SU-DHL-6 (cell line): ENCODE measurements around the gene ONECUT3.

Experiments used
- EZH2phosphoT487 ChIP-seq: fragments of 200-600 bp; sonication (generic), shearing (Covaris generic); conservative IDR thresholded peaks from 2 replicates; pipeline ENCODE4 v1.6.1; 2018; ENCODE audit warnings: mild to moderate bottlenecking, antibody characterized with exemption, low read length, moderate library complexity, mixed read lengths
- TF ChIP-seq, protein P1 (sequence below): fragments of 200-600 bp; sonication (generic); IDR thresholded peaks from one replicate; pipeline ENCODE4 v1.5.1; 2017; ENCODE audit warnings: antibody characterized with exemption, mild to moderate bottlenecking, low read length, moderate library complexity; ENCODE audit not compliant: insufficient read depth, poor library complexity, severe bottlenecking

GRCh38 chr19:1758231-1758577 is 4.9 kb downstream of the ONECUT3 start:
- TF ChIP-seq, protein P1, sequence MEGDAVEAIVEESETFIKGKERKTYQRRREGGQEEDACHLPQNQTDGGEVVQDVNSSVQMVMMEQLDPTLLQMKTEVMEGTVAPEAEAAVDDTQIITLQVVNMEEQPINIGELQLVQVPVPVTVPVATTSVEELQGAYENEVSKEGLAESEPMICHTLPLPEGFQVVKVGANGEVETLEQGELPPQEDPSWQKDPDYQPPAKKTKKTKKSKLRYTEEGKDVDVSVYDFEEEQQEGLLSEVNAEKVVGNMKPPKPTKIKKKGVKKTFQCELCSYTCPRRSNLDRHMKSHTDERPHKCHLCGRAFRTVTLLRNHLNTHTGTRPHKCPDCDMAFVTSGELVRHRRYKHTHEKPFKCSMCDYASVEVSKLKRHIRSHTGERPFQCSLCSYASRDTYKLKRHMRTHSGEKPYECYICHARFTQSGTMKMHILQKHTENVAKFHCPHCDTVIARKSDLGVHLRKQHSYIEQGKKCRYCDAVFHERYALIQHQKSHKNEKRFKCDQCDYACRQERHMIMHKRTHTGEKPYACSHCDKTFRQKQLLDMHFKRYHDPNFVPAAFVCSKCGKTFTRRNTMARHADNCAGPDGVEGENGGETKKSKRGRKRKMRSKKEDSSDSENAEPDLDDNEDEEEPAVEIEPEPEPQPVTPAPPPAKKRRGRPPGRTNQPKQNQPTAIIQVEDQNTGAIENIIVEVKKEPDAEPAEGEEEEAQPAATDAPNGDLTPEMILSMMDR: no peak
- no peak for TF ChIP-seq EZH2phosphoT487
